ENCODE data around the gene ACTR3C. TPM values are rescaled to one million over a fixed set of nuclear protein-coding genes. Genes with fewer than 3 reads are reported as not detected.

ACTR3C gene
- 1 to 10 TPM in 1 of 2 donors, under 1 TPM in 1; 0.34 to 3.0 TPM for total RNA-seq

DNA sequence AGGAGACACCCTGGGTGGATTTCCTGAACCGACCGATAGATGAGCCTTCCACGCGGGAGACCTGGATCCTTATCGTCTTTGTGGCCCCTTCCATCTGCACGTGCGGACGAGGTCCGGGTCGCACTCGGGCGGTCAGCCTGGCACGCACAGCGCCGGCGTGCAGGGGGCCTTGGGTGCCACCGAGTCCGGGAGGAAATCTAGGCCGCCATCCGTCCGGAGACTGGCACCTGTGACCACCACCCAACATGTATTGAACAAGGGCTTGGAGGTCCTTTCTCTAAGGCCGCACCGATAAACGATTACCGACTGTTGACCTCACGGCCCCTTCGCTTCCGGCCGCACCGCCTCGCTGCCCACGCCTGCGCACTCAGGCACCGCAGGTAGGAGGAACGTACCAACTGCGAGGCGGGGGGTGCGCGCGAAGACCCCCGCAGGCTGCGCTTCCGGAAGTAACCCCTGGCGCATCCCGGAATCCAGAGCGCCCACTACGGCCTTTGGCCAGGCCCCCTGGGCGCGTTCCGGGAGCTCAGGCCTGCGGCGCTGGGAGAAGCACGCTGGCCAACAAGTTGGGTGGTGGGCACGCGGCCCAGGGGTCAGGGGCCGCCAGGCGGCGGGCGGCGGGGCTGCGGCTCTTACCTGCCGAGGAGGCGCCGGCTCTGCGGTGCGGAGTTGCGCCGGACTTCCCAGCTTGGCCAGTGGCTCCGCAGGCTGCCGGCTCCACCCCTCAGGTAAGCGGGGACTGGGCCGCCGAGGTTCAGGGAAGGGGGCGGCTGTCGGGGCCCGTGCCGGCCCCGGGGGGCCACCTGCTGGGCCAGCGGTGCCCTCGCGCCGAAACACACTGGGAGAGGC lies at the start of gene ACTR3C, which contains the start of gene LRRC61:
ACTR3C (minus strand) TSS at position 713 of the 849 bp plus-strand sequence. CDS start 28,249 bp downstream, outside the sequence.
LRRC61 (plus strand) TSS at position 523 of the 849 bp plus-strand sequence. CDS start 13,507 bp downstream, outside the sequence.

DNA sequence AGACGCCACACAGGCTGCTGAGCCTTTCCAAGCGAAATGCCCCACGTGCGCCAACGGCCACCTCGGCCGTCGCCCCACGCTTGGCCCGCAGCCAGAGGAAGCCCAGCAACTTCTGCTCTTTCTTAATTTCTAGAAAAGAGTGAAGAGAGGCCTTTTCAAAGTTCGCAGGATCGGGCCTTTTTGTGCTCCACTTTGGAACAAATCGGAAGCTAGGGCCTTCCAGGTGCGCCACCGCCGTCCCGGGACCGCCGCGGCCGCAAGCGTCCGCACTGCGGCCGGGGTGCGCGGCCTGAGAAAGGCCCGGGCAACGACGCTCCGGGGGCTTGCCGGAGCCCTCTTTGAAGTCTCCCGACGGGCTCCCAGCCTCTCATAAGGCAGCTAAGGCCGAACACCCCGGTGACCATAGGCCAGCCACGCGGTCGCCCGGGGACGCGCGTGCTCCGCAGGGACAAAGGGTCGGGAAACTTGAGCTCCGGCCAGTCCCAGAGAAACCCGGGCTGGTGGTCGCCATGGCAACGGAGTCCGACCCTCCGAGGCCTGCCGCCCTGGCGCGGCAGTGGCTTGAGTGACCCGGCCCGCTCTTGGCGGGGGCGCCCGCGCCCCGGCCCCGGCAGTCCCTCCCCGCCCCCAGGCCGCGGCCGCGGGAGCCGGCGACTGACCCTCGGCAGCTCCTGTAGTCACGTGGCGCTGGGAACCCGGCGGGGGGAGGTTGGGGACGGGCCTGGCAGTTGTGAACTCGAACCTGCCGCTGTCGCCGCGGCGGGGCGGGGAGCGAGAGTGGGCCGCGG lies 44.9 kb upstream of the ACTR3C start, which contains the start of gene REPIN1:
REPIN1 (plus strand) TSS at position 727 of the 788 bp plus-strand sequence. CDS start 890 bp downstream, outside the sequence.

DNA sequence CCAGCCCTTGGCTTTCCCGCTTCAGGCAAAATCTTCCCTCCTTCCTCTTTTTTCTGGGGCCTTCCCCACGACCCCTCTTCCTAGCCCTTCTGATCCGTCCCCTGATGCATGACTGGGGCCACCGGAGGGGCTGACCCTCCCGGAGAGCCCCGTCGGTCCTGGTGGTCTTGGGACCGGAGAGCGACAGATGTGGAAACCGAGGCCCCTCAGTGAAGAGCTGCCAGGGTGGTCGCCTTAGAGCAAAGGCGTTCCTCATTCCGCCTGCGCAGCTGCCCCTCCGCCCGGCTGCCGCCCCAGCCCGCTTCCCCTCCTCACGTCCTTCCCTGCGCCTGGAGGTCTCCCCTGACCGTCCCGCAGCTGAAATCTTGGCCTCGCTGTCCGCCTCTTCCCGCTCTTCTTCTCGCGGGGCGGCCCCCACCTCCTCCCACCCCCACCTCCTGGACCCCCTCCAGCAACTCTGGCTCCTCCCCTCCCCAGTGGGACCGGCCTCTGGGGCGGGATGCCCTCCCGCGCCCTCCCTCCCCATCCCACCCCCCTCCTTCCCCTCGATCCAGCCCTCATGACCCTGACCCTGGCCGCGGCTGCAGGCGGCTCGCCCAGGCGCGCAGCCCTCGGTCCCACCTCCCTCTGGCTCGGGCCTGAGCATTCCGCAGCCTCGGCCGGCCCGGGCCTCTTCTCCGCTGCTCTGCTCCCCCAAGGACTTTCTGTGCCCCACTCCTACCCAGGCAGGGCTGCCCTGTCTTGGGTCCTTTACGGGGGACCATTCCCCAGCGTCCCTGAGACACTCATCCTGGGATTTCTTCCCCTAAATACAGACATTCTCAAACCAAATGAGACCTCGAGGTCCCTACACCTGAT lies 18.1 kb upstream of the ACTR3C start, which contains the start of gene RARRES2:
RARRES2 (minus strand) TSS at position 367 of the 858 bp plus-strand sequence. CDS start 1,020 bp downstream, outside the sequence.

Other genes starting within 250 kb of the ACTR3C start
- 10 to 100 TPM in 1 of 2 donors, 1 to 10 TPM in 1; 4.1 to 12.3 TPM for gene LRRC61, start 190 bp downstream of the ACTR3C start, total RNA-seq
- under 1 TPM in 1 of 2 donors, not detected in 1; 1.00 TPM for gene RARRES2, start 18.1 kb upstream of the ACTR3C start, total RNA-seq
- 10 to 100 TPM; 61.6 to 75.9 TPM for gene REPIN1, start 45.3 kb upstream of the ACTR3C start, total RNA-seq
- gene ZNF775, start 55.8 kb upstream of the ACTR3C start, total RNA-seq, result 1 to 10 TPM; 3.0 to 5.5 TPM
- gene GIMAP8, start 127.1 kb upstream of the ACTR3C start, total RNA-seq, result not detected
- gene GIMAP7, start 191.3 kb upstream of the ACTR3C start, total RNA-seq, result not detected
- not detected for gene GIMAP4, start 243.8 kb upstream of the ACTR3C start, total RNA-seq